H1 (cell line): Measurements from ENCODE around the gene SSTR5. TPM values are rescaled to one million over a fixed set of nuclear protein-coding genes. Genes with fewer than 3 reads are reported as not detected.

Source experiments
- polyA plus RNA-seq, 7 experiments: library from polyadenylated mRNA; depleted of rRNA in 3 of 7; stranded (reverse) in 5 of 7; unstranded in 2 of 7; fragments of >200 nt in 5 of 7; fragments of 200-250 nt in 2 of 7; gene quantifications; 1 replicate in 5 of 7; 2 replicates in 1 of 7; 4 replicates in 1 of 7; pipeline versions ENCODE4 v1.2.1 to v1.2.3, GENCODE V29; 2011 to 2013; ENCODE audit warnings: missing spikeins in 2 of 7, mixed read lengths in 2 of 7
- total RNA-seq: library from RNA; stranded (reverse); fragmentation: NEBNext Ultra II Directional; extraction: Animal tissue kit (Norgen Biotek cat#: 25700); gene quantifications from 2 replicates; pipeline ENCODE4 v1.2.1, GENCODE V29; 2021
- TF ChIP-seq, protein P1 (sequence below): fragments of 300-600 bp; sonication (generic); IDR thresholded peaks from 2 replicates; pipeline ENCODE4 v1.7.1; 2012; ENCODE audit warnings: low read length, moderate library complexity, mild to moderate bottlenecking, inconsistent platforms; ENCODE audit not compliant: insufficient replicate concordance

Gene SSTR5
- total and polyA plus RNA-seq, 2 of the 8 experiments (the other 6 are each of a cell fraction or from before 2014, with no cell fraction given), result 0.56 to 0.60 TPM

DNA sequence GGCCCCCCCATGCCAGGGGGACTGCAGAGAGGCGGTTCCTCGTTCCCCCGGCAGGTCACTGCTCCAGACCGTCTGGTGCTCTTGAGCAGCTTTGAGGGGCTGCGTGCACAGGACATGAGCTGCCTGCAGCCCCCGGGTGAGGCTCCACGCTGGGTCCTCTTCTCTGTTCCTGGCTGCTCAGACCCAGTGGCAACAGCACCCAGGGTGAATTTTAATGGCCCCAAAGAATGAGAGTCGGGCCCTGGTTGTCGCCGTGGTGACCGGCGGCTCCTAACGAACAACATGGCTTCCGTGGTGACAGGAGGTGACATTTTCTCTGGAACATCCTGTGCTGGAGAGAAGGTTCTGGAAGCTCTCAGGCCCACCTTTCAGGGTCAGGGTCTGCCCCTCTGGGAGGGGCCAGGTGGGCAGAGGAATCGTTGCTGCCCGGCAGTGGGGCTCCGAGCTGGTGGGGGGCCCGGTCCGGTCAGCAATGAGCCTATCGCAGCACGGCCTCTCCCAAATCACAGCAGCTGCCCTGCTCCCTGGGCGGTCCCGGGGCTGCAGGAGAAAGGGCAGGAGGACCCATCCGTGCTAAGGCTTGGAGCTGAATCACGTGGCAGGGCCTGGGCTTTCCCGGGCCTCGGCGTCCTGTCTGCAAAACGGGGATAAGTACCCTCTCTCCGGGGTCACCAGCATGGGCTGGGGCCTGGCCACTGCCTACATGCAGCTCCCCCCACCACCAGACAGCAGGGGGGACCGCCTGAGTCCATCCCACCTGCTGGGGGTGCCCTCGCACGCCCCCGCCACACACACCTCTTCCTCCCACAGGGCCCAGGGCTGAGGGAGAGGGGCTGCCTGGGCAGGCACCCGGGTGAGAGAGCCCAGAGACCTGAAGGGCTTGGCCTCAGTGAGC lies 26.9 kb downstream of the SSTR5 start (continued):
- TF ChIP-seq, protein P1, sequence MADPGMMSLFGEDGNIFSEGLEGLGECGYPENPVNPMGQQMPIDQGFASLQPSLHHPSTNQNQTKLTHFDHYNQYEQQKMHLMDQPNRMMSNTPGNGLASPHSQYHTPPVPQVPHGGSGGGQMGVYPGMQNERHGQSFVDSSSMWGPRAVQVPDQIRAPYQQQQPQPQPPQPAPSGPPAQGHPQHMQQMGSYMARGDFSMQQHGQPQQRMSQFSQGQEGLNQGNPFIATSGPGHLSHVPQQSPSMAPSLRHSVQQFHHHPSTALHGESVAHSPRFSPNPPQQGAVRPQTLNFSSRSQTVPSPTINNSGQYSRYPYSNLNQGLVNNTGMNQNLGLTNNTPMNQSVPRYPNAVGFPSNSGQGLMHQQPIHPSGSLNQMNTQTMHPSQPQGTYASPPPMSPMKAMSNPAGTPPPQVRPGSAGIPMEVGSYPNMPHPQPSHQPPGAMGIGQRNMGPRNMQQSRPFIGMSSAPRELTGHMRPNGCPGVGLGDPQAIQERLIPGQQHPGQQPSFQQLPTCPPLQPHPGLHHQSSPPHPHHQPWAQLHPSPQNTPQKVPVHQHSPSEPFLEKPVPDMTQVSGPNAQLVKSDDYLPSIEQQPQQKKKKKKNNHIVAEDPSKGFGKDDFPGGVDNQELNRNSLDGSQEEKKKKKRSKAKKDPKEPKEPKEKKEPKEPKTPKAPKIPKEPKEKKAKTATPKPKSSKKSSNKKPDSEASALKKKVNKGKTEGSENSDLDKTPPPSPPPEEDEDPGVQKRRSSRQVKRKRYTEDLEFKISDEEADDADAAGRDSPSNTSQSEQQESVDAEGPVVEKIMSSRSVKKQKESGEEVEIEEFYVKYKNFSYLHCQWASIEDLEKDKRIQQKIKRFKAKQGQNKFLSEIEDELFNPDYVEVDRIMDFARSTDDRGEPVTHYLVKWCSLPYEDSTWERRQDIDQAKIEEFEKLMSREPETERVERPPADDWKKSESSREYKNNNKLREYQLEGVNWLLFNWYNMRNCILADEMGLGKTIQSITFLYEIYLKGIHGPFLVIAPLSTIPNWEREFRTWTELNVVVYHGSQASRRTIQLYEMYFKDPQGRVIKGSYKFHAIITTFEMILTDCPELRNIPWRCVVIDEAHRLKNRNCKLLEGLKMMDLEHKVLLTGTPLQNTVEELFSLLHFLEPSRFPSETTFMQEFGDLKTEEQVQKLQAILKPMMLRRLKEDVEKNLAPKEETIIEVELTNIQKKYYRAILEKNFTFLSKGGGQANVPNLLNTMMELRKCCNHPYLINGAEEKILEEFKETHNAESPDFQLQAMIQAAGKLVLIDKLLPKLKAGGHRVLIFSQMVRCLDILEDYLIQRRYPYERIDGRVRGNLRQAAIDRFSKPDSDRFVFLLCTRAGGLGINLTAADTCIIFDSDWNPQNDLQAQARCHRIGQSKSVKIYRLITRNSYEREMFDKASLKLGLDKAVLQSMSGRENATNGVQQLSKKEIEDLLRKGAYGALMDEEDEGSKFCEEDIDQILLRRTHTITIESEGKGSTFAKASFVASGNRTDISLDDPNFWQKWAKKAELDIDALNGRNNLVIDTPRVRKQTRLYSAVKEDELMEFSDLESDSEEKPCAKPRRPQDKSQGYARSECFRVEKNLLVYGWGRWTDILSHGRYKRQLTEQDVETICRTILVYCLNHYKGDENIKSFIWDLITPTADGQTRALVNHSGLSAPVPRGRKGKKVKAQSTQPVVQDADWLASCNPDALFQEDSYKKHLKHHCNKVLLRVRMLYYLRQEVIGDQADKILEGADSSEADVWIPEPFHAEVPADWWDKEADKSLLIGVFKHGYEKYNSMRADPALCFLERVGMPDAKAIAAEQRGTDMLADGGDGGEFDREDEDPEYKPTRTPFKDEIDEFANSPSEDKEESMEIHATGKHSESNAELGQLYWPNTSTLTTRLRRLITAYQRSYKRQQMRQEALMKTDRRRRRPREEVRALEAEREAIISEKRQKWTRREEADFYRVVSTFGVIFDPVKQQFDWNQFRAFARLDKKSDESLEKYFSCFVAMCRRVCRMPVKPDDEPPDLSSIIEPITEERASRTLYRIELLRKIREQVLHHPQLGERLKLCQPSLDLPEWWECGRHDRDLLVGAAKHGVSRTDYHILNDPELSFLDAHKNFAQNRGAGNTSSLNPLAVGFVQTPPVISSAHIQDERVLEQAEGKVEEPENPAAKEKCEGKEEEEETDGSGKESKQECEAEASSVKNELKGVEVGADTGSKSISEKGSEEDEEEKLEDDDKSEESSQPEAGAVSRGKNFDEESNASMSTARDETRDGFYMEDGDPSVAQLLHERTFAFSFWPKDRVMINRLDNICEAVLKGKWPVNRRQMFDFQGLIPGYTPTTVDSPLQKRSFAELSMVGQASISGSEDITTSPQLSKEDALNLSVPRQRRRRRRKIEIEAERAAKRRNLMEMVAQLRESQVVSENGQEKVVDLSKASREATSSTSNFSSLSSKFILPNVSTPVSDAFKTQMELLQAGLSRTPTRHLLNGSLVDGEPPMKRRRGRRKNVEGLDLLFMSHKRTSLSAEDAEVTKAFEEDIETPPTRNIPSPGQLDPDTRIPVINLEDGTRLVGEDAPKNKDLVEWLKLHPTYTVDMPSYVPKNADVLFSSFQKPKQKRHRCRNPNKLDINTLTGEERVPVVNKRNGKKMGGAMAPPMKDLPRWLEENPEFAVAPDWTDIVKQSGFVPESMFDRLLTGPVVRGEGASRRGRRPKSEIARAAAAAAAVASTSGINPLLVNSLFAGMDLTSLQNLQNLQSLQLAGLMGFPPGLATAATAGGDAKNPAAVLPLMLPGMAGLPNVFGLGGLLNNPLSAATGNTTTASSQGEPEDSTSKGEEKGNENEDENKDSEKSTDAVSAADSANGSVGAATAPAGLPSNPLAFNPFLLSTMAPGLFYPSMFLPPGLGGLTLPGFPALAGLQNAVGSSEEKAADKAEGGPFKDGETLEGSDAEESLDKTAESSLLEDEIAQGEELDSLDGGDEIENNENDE, result no peak
